Nephron progenitor cell (in vitro differentiated cells): ENCODE data around the gene BMP8B.

ENCODE experiments used
- DNase-seq: peaks from one replicate; pipeline ENCODE4 v3.0.0; 2021
- H3K27ac Mint-ChIP-seq: 2 replicates; pipeline ENCODE4 v1.8.0; 2021; ENCODE audit warnings: mild to moderate bottlenecking, moderate library complexity, mixed read lengths
- H3K27me3 Mint-ChIP-seq: 2 replicates; pipeline ENCODE4 v1.8.0; 2021; ENCODE audit warnings: mild to moderate bottlenecking, low read depth, mixed read lengths; ENCODE audit not compliant: poor library complexity
- H3K36me3 Mint-ChIP-seq: 2 replicates; pipeline ENCODE4 v1.8.0; 2021; ENCODE audit warnings: low read depth, mixed read lengths
- H3K4me1 Mint-ChIP-seq: 2 replicates; pipeline ENCODE4 v1.8.0; 2021; ENCODE audit warnings: mixed read lengths
- H3K4me3 Mint-ChIP-seq: 2 replicates; pipeline ENCODE4 v1.8.0; 2021; ENCODE audit warnings: mild to moderate bottlenecking, moderate library complexity, mixed read lengths
- H3K9me3 Mint-ChIP-seq: 2 replicates; pipeline ENCODE4 v1.8.0; 2021; ENCODE audit warnings: mild to moderate bottlenecking, moderate library complexity, mixed read lengths
- TF ChIP-seq, protein P1 (sequence below): fragments of 200-600 bp; sonication (generic); IDR thresholded peaks from 2 replicates; pipeline ENCODE4 v1.5.0; 2021; ENCODE audit warnings: antibody characterized with exemption

Gene BMP8B

DNA sequence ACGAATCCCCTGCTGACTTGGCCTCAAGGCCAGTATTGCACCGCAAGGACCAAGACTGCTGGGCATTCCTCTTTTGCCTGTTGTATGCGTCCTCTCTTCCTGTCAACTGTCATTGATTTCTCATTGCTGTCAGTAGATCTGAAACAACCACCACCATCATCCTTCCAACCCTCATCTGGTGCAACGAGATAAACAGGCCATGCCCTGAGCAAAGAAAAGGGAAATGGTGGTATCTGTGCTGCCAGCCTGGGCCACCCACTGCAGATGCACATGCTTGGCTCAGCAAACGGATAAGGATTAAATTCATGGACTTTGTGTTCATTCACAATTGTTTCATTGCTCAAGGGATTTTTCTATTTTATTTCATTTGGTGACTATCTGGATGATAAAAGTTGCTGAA lies 31.2 kb downstream of the BMP8B start:
- TF ChIP-seq, protein P1, sequence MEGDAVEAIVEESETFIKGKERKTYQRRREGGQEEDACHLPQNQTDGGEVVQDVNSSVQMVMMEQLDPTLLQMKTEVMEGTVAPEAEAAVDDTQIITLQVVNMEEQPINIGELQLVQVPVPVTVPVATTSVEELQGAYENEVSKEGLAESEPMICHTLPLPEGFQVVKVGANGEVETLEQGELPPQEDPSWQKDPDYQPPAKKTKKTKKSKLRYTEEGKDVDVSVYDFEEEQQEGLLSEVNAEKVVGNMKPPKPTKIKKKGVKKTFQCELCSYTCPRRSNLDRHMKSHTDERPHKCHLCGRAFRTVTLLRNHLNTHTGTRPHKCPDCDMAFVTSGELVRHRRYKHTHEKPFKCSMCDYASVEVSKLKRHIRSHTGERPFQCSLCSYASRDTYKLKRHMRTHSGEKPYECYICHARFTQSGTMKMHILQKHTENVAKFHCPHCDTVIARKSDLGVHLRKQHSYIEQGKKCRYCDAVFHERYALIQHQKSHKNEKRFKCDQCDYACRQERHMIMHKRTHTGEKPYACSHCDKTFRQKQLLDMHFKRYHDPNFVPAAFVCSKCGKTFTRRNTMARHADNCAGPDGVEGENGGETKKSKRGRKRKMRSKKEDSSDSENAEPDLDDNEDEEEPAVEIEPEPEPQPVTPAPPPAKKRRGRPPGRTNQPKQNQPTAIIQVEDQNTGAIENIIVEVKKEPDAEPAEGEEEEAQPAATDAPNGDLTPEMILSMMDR, result no peak
- Mint-ChIP-seq H3K27me3 (no peaks in the 10 kb centered on the region), H3K9me3 (no peaks in the 10 kb centered on the region), H3K4me1 (peaks cover 9% of the 10 kb centered on the region), H3K4me3 (no peak overlapping the region), H3K36me3 (peaks cover 36% of the 10 kb centered on the region), H3K27ac (no peak overlapping the region)
- DNase-seq, result no peak

- DNase-seq, result no peak
- H3K27me3 Mint-ChIP-seq, result no peaks in the 10 kb centered on the region
- H3K36me3 Mint-ChIP-seq, result peaks cover 44% of the 10 kb centered on the region
- H3K4me3 Mint-ChIP-seq, result no peak overlapping the region
- H3K4me1 Mint-ChIP-seq, result peaks cover 1% of the 10 kb centered on the region
- TF ChIP-seq, protein P1, result no peak
- H3K27ac Mint-ChIP-seq, result no peak overlapping the region
- H3K9me3 Mint-ChIP-seq, result no peaks in the 10 kb centered on the region
These were observed 32.6 kb downstream of the BMP8B start for GRCh38 chr1:39755965-39756659.

DNA sequence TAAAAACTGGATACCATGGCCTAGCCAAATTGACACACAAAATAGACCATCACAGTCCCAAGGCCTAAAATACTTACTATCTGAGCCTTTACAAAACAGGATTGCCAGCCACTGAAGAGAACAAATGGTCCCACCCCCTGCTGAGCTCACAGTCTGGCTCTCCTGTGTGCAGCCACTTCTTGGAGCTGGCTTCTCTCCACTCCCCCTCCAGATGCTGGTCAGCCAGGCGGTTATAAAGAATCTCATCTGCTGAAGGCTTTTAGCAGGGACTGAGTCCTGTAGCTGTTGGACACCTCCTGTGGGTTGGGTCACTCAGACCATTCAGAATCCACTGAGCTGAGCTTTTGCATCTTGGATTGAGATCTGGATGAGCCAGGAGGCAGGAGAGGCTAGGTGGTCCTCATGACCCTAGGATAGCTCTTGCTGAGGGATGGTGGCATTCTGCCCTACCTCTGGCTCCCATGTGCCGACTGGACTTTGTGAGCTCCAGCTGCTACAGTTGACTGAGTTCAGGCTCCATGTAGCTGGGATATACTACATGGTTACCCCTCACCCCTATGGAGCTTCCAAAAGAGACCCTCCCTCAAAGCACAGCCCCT lies 33.7 kb downstream of the BMP8B start:
- Mint-ChIP-seq H3K27ac (no peak overlapping the region), H3K27me3 (no peaks in the 10 kb centered on the region), H3K36me3 (peaks cover 55% of the 10 kb centered on the region), H3K9me3 (no peaks in the 10 kb centered on the region), H3K4me1 (no peaks in the 10 kb centered on the region), H3K4me3 (no peak overlapping the region)
- no peak for DNase-seq
- TF ChIP-seq, protein P1, result no peak

- H3K27me3 Mint-ChIP-seq, result no peaks in the 10 kb centered on the region
- H3K9me3 Mint-ChIP-seq, result no peaks in the 10 kb centered on the region
- H3K27ac Mint-ChIP-seq, result peak overlapping the region; percentile 92
- TF ChIP-seq, protein P1, result no peak
- H3K4me1 Mint-ChIP-seq, result no peaks in the 10 kb centered on the region
- peaks cover 56% of the 10 kb centered on the region for H3K36me3 Mint-ChIP-seq
- H3K4me3 Mint-ChIP-seq, result no peak overlapping the region
- DNase-seq, result no peak
These were observed 34.6 kb downstream of the BMP8B start for GRCh38 chr1:39754026-39754570.

DNA sequence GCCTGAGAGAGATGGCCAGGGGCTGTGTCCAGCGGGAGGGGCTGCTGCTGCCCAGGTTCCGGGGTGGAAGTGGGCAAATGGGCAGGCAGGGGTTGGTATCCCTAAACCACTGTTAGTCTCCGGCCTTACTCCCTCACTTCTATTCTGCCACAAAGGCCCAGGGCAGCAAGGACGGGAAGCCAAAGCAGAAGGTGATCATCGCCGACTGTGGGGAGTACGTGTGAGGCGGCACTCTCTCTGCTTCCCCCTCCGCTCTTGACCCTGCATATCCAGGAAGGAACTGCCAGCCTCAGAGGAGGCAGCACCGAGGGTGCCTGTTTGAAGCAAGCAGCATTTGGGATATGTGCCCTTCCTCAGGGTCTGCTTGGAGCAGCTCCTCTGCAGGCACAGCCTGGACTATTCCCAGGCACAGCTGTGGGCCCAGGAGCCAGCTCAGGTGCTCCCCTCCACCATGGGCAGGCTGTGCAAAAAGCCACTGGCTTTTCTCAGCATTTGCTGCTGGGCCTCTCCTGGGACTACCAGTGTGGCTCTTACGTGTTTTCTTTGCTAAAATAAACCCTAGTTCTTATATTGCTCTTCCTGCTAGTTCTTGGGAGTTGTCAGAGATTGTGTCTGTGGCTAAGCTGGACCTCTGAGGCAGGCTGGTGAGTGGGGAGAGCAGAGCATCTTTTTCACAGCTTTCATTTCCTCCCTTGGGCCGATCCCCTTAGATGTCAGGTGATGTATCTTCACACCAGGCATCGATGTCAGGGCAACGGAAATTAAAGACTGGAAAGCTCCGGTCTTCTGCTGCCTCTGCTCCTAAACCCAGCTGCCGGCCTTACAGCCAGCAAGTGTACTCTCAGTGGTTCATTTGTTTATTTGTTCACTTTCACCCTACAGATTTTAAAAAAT lies 35.3 kb downstream of the BMP8B start:
- TF ChIP-seq, protein P1, result no peak
- Mint-ChIP-seq H3K4me3 (no peak overlapping the region), H3K9me3 (no peaks in the 10 kb centered on the region), H3K4me1 (no peaks in the 10 kb centered on the region), H3K36me3 (peaks cover 60% of the 10 kb centered on the region), H3K27me3 (no peaks in the 10 kb centered on the region), H3K27ac (peak overlapping the region; percentile 92)
- DNase-seq, result no peak
